Osteocyte (in vitro differentiated cells): ENCODE measurements around the gene NME3. TPM values are rescaled to one million over a fixed set of nuclear protein-coding genes. Genes with fewer than 3 reads are reported as not detected.

Experiments used
- DNase-seq: peaks from one replicate; pipeline ENCODE4 v3.0.0; 2021; ENCODE audit warnings: mixed read lengths; ENCODE audit not compliant: unreplicated experiment; ENCODE audit errors: extremely low spot score
- H3K27ac Mint-ChIP-seq: one replicate; pipeline ENCODE4 v1.8.0; 2021; ENCODE audit warnings: mild to moderate bottlenecking, mixed read lengths; ENCODE audit not compliant: unreplicated experiment
- H3K27me3 Mint-ChIP-seq: one replicate; pipeline ENCODE4 v1.8.0; 2021; ENCODE audit warnings: mixed read lengths; ENCODE audit not compliant: unreplicated experiment
- H3K36me3 Mint-ChIP-seq: one replicate; pipeline ENCODE4 v1.8.0; 2021; ENCODE audit warnings: mixed read lengths; ENCODE audit not compliant: unreplicated experiment
- H3K4me1 Mint-ChIP-seq: one replicate; pipeline ENCODE4 v1.8.0; 2021; ENCODE audit warnings: mixed read lengths; ENCODE audit not compliant: unreplicated experiment
- H3K4me3 Mint-ChIP-seq: one replicate; pipeline ENCODE4 v1.8.0; 2021; ENCODE audit warnings: mild to moderate bottlenecking, moderate library complexity, mixed read lengths; ENCODE audit not compliant: unreplicated experiment
- H3K9me3 Mint-ChIP-seq: one replicate; pipeline ENCODE4 v1.8.0; 2021; ENCODE audit warnings: mixed read lengths; ENCODE audit not compliant: unreplicated experiment
- total RNA-seq: library from RNA; stranded (reverse); gene quantifications from 2 replicates; pipeline ENCODE4 v1.2.1, GENCODE V29; 2021
- TF ChIP-seq, protein P1 (sequence below): fragments of 200-600 bp; sonication (generic); IDR thresholded peaks from 2 replicates; pipeline ENCODE4 v1.5.0; 2021; ENCODE audit warnings: antibody characterized with exemption, mild to moderate bottlenecking, moderate library complexity

The NME3 gene
- total RNA-seq, 1 donor from 2014 or later, result 45.8 TPM

DNA sequence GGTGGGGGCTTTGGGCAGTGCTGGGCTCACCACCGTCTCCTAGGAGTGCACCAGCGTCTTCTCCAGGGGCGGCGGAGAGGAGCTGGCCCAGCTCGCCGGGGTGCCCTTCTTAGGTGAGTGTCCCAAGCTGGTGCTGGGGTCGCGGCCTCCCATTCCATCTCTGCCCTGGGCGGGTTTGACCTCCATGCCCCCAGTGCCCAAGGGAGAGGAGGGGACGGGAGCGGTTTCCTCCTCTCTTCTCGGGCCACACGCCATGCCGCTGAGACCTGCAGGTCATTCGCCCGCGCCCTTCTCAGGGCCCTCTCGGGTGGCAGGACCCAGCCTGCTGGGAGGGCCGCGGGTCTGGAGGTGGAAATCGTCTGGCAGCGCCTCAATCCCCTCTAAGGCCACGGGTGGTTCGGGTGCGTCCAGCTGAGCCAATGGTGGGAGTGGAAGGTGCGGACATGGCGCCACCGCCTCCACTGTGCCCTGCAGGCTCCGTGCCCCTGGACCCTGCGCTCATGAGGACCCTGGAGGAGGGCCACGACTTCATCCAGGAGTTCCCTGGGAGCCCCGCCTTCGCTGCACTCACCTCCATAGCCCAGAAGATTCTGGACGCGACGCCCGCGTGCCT lies 16.9 kb upstream of the NME3 start:
- Mint-ChIP-seq H3K27ac (no peak overlapping the region), H3K4me1 (peaks cover 11% of the 10 kb centered on the region), H3K4me3 (no peak overlapping the region), H3K27me3 (no peaks in the 10 kb centered on the region), H3K9me3 (no peaks in the 10 kb centered on the region), H3K36me3 (peaks cover 5% of the 10 kb centered on the region)
- DNase-seq, result no peak
- TF ChIP-seq, protein P1, sequence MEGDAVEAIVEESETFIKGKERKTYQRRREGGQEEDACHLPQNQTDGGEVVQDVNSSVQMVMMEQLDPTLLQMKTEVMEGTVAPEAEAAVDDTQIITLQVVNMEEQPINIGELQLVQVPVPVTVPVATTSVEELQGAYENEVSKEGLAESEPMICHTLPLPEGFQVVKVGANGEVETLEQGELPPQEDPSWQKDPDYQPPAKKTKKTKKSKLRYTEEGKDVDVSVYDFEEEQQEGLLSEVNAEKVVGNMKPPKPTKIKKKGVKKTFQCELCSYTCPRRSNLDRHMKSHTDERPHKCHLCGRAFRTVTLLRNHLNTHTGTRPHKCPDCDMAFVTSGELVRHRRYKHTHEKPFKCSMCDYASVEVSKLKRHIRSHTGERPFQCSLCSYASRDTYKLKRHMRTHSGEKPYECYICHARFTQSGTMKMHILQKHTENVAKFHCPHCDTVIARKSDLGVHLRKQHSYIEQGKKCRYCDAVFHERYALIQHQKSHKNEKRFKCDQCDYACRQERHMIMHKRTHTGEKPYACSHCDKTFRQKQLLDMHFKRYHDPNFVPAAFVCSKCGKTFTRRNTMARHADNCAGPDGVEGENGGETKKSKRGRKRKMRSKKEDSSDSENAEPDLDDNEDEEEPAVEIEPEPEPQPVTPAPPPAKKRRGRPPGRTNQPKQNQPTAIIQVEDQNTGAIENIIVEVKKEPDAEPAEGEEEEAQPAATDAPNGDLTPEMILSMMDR, result no peak

DNA sequence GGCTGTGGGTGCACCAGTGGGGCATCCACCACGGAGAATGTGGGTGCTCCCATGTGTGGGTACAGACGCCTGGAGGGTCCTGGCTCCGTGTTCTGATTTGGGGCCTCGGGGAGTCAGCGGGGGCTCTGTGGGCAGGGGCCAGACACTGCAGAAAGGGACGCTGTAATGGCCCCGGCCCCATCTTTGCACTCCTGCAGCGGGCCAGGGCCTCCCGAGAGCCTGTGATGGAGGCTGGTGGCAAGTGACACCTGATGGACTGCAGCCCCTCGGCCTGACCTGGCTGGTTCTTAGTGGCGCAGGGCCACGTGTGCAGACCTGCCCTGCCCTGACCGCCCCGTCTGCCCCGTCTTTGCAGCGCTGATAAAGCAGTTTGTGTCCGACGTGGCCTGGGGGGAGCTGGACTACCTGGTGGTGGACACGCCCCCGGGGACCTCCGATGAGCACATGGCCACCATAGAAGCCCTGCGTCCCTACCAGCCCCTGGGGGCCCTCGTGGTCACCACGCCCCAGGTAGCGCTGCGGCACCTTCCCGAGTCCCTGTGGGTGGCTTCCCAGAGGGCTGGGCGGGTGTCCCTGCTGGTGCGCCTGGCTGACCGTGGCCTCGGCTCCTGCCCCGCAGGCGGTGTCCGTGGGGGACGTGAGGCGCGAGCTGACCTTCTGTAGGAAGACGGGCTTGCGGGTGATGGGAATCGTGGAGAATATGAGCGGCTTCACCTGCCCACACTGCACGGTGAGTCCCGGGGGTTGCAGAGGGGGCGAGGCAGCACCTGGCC lies 16.2 kb upstream of the NME3 start:
- DNase-seq, result no peak
- Mint-ChIP-seq H3K27ac (no peak overlapping the region), H3K4me1 (peaks cover 13% of the 10 kb centered on the region), H3K27me3 (no peaks in the 10 kb centered on the region), H3K9me3 (no peaks in the 10 kb centered on the region), H3K36me3 (peaks cover 5% of the 10 kb centered on the region), H3K4me3 (no peak overlapping the region)
- TF ChIP-seq, protein P1, result no peak

DNA sequence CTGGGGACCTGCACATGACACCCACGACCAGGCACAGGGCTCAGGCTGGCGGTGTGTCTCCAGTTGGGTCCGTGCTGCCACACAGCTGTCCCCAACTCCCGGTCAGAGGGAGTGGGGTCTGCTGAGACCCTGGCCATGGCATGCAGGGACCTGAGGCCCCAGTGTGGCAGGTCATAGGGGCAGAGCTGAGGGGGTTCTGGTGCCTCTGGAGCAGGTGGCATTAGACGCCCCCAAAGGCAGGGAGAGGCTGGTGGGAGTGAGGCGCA lies 15.6 kb upstream of the NME3 start:
- Mint-ChIP-seq H3K4me1 (peaks cover 13% of the 10 kb centered on the region), H3K27ac (no peak overlapping the region), H3K36me3 (peaks cover 5% of the 10 kb centered on the region), H3K27me3 (no peaks in the 10 kb centered on the region), H3K4me3 (no peak overlapping the region), H3K9me3 (no peaks in the 10 kb centered on the region)
- TF ChIP-seq, protein P1, result no peak
- no peak for DNase-seq

DNA sequence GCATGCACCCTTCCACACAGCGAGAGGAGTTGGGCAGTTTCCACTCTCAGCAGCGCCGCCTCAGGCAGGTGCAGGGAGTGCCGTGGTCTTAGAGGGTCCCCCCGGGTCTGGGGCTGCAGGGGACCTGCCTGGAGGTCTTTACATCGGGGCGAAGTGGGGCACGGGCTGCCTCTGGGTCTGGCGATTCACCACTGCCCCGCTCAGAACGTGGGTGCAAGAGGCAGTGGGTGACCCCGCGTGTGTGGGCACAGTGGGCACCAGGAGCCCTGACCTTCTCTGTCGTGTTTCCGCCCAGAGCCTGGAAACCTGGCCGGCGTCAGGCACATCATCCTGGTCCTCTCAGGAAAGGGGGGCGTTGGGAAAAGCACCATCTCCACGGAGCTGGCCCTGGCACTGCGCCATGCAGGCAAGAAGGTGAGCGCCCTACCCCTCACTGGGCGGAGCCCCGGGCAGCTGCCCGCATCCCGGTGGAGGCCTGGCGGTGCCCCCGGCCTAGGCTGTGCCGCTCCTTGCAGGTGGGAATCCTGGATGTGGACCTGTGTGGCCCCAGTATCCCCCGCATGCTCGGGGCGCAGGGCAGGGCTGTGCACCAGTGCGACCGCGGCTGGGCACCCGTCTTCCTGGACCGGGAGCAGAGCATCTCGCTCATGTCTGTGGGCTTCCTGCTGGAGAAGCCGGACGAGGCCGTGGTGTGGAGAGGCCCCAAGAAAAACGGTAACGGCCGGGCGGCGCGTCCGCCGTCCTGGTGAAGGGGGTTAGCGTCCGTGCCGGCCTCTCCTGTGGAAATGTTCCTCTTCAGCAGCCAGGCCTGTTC lies 15.1 kb upstream of the NME3 start:
- no peaks in the 10 kb centered on the region for H3K9me3 Mint-ChIP-seq
- H3K4me3 Mint-ChIP-seq, result no peak overlapping the region
- peaks cover 5% of the 10 kb centered on the region for H3K36me3 Mint-ChIP-seq
- H3K4me1 Mint-ChIP-seq, result peaks cover 18% of the 10 kb centered on the region
- TF ChIP-seq, protein P1, result no peak
- no peak overlapping the region for H3K27ac Mint-ChIP-seq
- no peaks in the 10 kb centered on the region for H3K27me3 Mint-ChIP-seq
- DNase-seq, result no peak

DNA sequence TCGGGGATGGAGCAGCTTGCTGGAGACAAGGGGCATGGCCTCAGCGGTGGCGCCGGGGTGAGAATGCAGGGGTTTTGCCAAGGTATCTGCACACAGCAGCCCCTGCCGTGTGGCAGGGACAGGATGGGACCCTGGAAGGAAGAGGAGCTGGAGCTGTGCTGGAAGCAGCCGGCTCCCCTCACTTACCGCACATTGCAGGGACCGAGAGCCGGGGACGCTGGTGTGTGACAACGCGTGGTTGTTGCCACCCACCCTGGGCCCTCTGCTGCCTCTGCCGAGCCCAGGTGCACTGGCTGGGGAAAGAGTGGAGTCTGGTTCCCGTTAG lies 14.5 kb upstream of the NME3 start:
- Mint-ChIP-seq H3K27me3 (no peaks in the 10 kb centered on the region), H3K9me3 (no peaks in the 10 kb centered on the region), H3K36me3 (peaks cover 5% of the 10 kb centered on the region), H3K4me1 (peaks cover 24% of the 10 kb centered on the region), H3K4me3 (no peak overlapping the region), H3K27ac (no peak overlapping the region)
- TF ChIP-seq, protein P1, result no peak
- DNase-seq, result no peak
